Right renal pelvis (tissue), 4 donors: ENCODE data around the gene TNFRSF17. TPM values are rescaled to one million over a fixed set of nuclear protein-coding genes. Genes with fewer than 3 reads are reported as not detected.
"Not testable (repeated sequence)": the region's sequence is repeated elsewhere in the genome, so short reads cannot be mapped to it uniquely, and the experiment has no call there.

Source experiments
- DNase-seq, 4 donors: peaks; one replicate each; pipeline ENCODE4 v3.0.0-alpha.2; 2013; ENCODE audit warnings: low read depth in 4 of 4, low spot score in 3 of 4, missing footprints in 1 of 4
- polyA plus RNA-seq, 4 donors: library from polyadenylated mRNA; unstranded; fragments of 120-200 nt; gene quantifications; one replicate each; pipeline ENCODE4 v1.2.1, GENCODE V29; 2013; ENCODE audit not compliant: insufficient read length in 4 of 4

TNFRSF17 gene
- under 1 TPM in 1 of 4 donors, not detected in 3; 0.08 TPM for polyA plus RNA-seq

GRCh38 chr16:11964761-11965551 lies at the start of gene TNFRSF17:
Gene TNFRSF17 (plus strand): TSS chr16:11965210. CDS start chr16:11965325, 115 bp downstream.
- no peak for DNase-seq

DNA sequence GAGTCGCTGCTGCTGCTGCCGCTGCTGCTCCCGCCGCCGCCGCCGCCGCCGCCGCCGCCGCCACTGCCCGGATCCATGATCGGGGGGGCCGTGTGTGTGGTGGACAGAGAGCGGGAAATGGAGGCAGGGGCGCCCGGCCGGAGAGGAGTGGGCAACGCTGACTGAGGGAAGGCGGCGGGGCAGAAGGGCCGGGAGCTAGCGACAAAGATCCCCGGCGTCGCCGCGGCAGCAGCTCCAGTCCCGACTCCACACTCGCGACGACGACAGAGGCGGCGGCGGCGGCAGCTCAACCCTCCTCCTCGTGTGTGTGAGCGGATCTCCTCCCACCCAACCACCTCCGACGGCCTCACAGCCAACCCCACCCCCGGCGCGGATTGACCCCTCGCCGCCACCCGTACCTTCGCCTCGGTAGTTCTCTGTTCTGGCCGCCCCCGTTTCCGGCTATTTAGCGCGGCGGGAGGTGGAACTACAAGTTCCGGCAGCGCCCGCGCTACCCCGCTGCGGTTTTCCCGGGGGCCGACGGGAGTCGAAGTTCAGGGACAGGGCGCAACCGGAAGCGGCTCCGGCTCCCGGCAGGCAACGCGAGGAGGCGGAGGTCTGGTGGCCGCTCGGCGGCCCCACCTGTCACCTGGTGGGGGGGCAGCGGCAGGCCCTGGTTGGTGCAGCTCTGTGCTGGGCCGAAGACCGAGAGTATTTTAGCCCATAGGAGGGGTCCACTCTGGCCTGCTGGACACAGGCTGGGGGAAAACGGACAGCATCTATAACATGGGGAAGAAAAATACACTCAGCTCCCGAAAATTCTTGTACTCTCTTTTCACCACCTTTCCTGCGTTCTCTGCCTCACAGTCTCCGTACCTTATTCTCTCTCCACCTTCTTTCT lies 49.1 kb upstream of the TNFRSF17 start, which contains the start of gene GSPT1:
Gene GSPT1, minus strand, starts transcription at position 313 of the 880 bp plus-strand sequence. Its CDS starts 236 bp downstream, at position 77.
- DNase-seq, result peak; percentile 97 to 98 (median 97)

DNA sequence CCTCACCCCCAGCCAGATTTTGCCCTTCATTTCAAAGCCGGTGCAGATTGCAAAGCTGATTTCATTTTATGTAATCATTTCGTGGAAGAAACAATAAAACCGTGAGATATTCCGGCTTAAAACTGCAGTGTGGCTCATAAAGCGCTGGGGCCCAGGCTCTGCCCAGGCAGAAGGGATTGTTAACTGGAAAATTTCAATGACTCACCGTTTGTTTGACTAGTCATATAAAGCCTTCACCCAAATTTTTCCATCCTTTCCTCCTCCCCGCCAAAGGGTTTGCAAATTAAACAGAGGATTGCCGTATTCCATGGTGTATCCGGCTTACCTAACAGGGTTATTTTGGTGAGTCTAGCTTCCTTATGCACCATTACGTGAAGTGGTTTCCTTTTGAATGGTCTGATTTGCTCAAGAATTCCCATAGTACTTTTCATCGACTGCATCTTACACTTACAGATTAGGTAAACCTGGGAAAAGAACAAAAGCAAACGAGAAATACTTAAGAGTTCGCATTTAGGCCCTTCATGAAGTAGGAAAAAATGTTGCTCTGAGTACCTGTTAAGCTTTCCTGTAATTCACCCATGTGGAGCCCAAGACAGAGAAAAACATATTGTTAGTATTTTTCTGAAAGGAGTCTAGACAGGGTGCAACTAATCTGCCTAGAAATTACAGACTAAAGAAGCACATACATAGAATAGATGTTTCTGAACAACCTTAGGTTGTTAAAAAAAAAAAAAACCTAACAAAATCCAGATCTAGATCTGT lies 48.3 kb upstream of the TNFRSF17 start:
- no peak for DNase-seq

DNA sequence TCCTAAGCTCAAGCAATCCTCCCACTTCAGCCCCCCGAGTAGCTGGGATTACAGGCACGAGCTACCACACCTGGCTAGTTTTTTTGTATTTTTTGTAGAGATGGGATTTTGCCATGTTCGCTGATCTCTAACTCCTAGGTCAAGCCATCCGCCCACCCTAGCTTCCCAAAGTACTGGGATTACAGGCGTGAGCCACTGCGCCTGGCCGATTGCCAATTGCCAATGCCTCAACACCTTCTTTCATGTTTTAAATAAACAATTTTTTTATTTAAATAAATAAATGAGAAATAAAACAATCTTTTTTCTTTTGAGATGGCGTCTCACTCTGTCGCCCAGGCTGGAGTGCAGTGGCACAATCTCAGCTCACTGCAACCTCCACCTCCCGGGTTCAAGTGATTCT lies 41.0 kb upstream of the TNFRSF17 start:
- not testable (repeated sequence) for DNase-seq

- DNase-seq, result not testable (repeated sequence)
These were observed 37.7 kb upstream of the TNFRSF17 start for GRCh38 chr16:11927350-11927749.

DNA sequence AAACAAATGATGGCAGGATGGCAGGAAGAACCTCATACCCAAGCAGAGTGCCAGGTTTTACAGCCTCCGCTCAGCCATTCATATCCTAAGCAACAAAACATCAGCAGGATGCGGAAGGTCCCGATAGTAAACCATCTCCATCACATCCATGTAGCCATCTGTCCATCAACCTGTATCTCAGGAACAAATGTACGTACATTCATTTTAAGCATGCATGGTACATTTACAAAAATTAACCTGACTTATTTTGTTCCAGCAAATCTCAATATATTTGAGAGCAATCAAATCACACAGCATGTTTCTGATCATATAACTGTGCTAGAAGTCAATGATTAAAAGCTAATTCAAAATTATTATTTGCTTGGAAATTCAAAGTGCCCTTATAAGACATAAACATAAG lies 23.1 kb upstream of the TNFRSF17 start, which contains the start of gene NPIPB2:
Gene NPIPB2, minus strand, starts transcription at position 101 of the 400 bp plus-strand sequence. Its CDS starts 0 bp downstream, at position 101.
- not testable (repeated sequence) for DNase-seq

GRCh38 chr16:11946433-11946832 lies 18.6 kb upstream of the TNFRSF17 start:
- DNase-seq, result no peak

GRCh38 chr16:11948819-11949218 lies 16.2 kb upstream of the TNFRSF17 start:
- no peak for DNase-seq

DNA sequence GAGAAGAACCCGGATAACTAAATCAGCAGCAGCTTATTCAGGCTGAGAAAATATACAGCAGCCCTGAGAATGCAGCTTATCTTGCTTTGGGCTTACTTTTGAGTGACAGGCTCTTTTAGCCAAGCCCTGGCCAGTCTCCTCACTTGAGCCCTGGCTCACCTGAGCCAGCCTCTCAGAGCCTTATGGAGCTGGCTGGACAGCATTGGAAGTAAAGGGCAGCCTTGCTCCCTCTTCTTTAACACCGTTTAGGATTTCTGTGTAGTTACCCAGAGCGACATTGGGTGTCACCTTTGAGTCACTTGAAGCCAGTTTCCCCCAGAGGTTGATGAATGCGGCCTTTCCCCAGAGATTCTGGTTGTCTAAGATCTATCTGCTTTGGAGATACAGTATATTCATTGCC lies 15.5 kb upstream of the TNFRSF17 start:
- no peak for DNase-seq

DNA sequence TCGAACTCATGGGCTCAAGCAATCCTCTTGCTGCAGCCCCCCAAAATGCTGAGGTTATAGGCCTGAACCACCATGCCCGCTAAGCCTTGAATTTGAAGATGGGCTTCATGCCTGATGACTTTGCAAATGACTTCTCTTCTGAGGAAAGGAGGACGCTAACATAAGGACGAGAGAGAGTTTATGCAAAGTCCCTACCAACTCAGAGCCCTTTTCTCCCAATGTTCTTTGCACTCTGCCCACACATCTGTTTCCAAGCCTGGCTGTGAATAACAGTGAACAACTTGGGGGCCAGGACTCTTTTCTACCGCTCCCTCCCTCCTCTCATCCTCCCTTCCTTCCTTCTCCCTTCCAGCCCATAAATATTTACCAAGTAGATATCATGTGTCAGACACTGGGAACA lies 14.6 kb upstream of the TNFRSF17 start:
- no peak for DNase-seq

DNA sequence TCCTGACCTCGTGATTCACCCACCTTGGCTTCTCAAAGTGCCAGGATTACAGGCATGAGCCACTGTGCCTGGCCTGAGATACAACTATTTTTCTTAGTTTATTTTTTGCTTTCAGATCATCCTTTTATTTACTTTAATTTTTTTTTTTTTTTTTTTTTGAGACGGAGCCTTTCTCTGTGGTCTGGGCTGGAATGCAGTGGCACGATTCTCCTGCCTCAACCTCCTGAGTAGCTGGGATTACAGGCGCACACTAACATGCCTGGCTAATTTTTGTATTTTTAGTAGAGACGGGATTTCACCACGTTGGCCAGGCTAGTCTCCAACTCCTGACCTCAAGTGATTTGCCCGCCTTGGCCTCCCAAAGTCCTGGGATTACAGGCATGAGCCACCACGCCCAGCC lies 11.4 kb upstream of the TNFRSF17 start:
- not testable (repeated sequence) for DNase-seq

- DNase-seq, result no peak
These were observed 9.3 kb upstream of the TNFRSF17 start for GRCh38 chr16:11955713-11956123.

- DNase-seq, result no peak
These were observed 8.5 kb upstream of the TNFRSF17 start for GRCh38 chr16:11956558-11956957.

DNA sequence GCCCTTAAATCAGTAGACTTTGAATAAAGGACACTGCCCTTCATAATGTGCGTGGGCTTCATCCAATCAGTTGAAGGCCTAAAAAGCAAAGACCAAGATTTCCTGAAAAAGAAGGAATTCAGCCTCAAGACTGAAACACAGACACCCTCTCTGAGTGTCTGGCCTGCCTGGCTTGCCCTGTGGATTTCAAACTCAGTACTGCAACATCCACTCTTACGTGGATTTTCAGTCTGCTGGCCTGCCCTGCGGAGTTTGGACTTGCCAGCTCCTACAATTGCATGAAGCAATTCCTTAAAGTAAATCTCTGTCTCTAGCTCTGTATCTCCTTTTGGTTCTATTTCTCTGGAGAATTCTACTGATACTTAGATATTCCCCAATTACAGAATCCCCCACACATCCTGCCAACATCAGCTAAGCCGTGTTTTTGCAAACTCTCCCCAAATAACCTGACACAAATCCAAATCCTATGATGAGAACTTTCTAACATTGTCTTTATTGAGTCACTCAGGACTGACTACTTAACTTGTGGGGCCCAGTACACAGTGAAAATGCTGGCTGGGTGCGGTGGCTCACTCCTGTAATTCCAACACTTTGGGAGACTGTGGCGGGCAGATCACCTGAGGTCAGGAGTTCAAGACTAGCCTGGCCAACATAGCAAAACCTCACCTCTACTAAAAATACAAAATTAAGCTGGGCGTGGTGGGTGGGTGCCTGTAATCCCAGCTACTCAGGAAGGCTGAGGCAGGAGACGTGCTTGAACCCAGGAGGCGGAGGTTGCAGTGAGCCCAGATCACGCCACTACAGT lies 7.2 kb upstream of the TNFRSF17 start:
- no peak for DNase-seq

- DNase-seq, result not testable (repeated sequence)
These were observed 2.6 kb upstream of the TNFRSF17 start for GRCh38 chr16:11962457-11962856.

DNA sequence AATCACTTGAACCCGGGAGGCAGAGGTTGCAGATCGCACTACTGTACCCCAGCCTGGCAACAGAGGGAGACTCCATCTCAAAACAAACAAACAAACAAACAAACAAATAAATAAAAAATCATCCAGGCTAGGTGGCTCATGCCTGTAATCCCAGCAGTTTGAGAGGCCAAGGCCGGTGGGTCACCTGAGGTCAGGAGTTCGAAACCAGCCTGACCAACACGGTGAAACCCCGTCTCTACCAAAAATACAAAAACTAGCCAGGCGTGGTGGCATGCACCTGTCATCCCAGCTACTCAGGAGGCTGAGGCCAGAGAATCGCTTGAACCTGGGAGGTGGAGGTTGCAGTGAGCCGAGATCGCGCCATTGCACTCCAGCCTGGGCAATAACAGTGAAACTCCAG lies 2.0 kb upstream of the TNFRSF17 start:
- DNase-seq, result not testable (repeated sequence)

DNA sequence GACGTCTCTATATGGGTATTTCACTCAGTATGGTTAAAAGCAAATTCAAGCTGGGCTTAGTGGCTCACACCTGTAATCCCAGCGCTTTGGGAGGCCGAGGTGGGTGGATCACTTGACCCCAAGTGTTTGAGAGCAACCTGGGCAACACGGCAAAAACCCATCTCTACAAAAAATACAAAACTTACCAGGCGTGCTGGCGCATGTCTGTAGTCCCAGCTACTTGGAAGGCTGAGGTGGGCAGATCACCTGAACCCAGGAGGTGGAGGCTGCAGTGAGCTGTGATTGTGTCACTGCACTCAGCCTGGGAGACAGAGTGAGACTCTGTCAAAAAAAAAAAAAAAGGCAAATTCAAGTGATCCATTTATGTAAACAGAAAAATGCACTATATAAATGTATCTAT lies 1.3 kb upstream of the TNFRSF17 start:
- no peak for DNase-seq

DNA sequence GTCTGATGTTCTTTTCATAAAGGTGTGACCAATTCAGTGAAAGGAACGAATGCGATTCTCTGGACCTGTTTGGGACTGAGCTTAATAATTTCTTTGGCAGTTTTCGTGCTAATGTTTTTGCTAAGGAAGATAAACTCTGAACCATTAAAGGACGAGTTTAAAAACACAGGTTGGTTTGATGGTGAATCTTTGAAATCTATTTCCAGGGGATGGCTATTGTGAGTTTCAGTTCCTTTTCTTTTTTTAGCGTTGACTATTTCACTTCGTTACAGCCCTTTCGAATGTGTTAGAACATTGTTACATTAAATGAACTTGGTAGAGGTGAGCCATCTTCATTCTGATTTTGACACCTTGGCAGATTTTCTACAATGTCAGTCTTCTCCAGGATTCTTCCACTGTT lies 1.2 kb downstream of the TNFRSF17 start:
- no peak for DNase-seq

- DNase-seq, result no peak
These were observed 2.3 kb downstream of the TNFRSF17 start for GRCh38 chr16:11967195-11967911.
